Activated CD8-positive, alpha-beta T cell treated with anti-CD3 and anti-CD28 coated beads, Interleukin-2, amount 10 ng/mL, durations not matched to agents 7 days and 5 days (primary cell): ENCODE data around the gene MRPL11. TPM values are rescaled to one million over a fixed set of nuclear protein-coding genes. Genes with fewer than 3 reads are reported as not detected.
A peak's percentile ranks its signal among the peaks of the same experiment; 100 is the strongest.
"Not testable (repeated sequence)": the region's sequence is repeated elsewhere in the genome, so short reads cannot be mapped to it uniquely, and the experiment has no call there.

ENCODE experiments used
- ATAC-seq: fragments of 150-1000 bp; cut with Tn5 transposase; one replicate; pipeline ENCODE4 v1.10.0; 2021; ENCODE audit warnings: moderate library complexity
- CTCF ChIA-PET: fragments of 350-600 bp; sonication (Branson Sonifier 250); formaldehyde crosslinking; loops from one replicate; lab custom pipeline; 2021; ENCODE audit warnings: antibody characterized with exemption; lab: Charles Lee
- POLR2A ChIA-PET: fragments of 350-600 bp; sonication (Branson Sonifier 250); formaldehyde crosslinking; loops from one replicate; lab custom pipeline; 2021; ENCODE audit warnings: antibody characterized with exemption; lab: Charles Lee
- DNase-seq: peaks from one replicate; pipeline ENCODE4 v3.0.0-alpha.2; 2020
- H3K27ac Mint-ChIP-seq: one replicate; pipeline ENCODE4 v1.8.0; 2021; ENCODE audit warnings: mild to moderate bottlenecking, mixed read lengths
- H3K27me3 Mint-ChIP-seq: one replicate; pipeline ENCODE4 v1.8.0; 2021; ENCODE audit warnings: low read depth, mixed read lengths
- H3K36me3 Mint-ChIP-seq: one replicate; pipeline ENCODE4 v1.8.0; 2021; ENCODE audit warnings: low read depth, mixed read lengths
- H3K4me1 Mint-ChIP-seq: one replicate; pipeline ENCODE4 v1.8.0; 2021; ENCODE audit warnings: low read depth, mixed read lengths
- H3K4me3 Mint-ChIP-seq: one replicate; pipeline ENCODE4 v1.8.0; 2021; ENCODE audit warnings: mild to moderate bottlenecking, mixed read lengths
- H3K9me3 Mint-ChIP-seq: one replicate; pipeline ENCODE4 v1.8.0; 2022; ENCODE audit warnings: mixed read lengths; ENCODE audit not compliant: insufficient read depth
- total RNA-seq, 2 experiments: library from RNA; stranded (reverse); gene quantifications; one replicate each; pipeline ENCODE4 v1.2.3, GENCODE V29; 2021

Gene MRPL11
- total RNA-seq, 2 experiments from 2014 or later: 93.7 to 100 TPM

DNA sequence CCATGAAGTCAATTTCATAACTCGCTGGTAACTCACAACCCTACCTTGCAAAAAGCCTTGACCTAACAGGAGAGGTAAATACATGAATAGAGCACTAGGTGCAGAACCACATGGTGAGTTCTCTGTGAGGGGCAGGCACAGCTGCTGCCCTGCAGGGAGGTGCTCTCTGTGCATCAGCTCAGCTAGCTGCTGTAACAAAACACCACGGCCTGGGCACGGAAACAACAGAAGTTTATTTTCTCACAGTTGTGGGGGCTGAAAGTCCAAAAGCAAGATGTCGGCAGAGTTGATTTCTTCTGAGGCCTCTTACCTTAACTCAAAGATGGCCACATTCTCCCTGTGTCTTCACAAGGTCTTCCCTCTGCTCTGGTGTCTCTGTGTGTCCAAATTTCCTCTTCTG is 13.0 kb upstream of the MRPL11 start:
- peaks cover 3% of the 10 kb centered on the region for H3K27me3 Mint-ChIP-seq
- POLR2A ChIA-PET: no interaction called here
- H3K27ac Mint-ChIP-seq: no peak overlapping the region
- no peaks in the 10 kb centered on the region for H3K36me3 Mint-ChIP-seq
- no peaks in the 10 kb centered on the region for H3K9me3 Mint-ChIP-seq
- ATAC-seq (no peak), DNase-seq (no peak)
- H3K4me3 Mint-ChIP-seq: no peak overlapping the region
- peaks cover 16% of the 10 kb centered on the region for H3K4me1 Mint-ChIP-seq
- CTCF ChIA-PET: no interaction called here

DNA sequence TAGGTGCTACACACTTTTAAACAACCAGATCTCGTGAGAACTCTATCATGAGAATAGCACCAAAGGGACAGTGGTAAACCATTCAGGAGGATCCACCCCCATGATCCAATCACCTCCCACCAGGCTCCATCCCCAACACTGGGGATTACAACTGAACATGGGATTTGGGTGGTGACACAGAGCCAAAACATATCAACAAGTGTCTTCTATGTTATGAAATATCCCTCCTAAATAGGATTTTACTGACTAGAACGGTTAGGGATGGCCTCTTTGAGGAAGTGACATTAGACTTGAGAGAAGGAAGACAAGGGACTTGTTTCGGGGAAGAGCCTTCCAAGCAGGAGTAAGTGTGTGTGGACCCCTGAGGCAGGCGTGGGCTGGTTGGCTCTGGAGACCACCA is 11.9 kb upstream of the MRPL11 start:
- ATAC-seq (no peak), DNase-seq (no peak)
- no peak overlapping the region for H3K27ac Mint-ChIP-seq
- no peak overlapping the region for H3K4me3 Mint-ChIP-seq
- peaks cover 16% of the 10 kb centered on the region for H3K4me1 Mint-ChIP-seq
- no peaks in the 10 kb centered on the region for H3K36me3 Mint-ChIP-seq
- ChIA-PET CTCF (no interaction called here), POLR2A (no interaction called here)
- peaks cover 3% of the 10 kb centered on the region for H3K27me3 Mint-ChIP-seq
- H3K9me3 Mint-ChIP-seq: no peaks in the 10 kb centered on the region

DNA sequence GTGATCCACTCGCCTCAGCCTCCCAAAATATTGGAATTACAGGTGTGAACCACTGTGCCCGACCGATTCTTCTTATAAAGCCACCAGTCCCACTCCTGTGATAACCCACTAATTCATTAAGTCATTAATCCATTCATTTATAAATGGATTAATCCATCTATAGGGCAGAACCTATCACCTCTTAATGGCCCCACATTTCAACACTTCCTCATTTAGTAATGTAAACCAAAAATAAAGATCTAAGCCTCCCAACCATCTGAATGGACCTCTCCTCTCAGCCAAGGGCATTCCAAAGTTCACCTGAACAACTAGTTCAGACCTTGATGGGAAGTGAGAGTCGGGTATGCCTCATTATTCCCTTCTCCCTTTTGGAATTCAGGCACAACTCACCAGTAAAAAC is 9.9 kb upstream of the MRPL11 start:
- ATAC-seq (no peak), DNase-seq (no peak)
- Mint-ChIP-seq H3K36me3 (no peaks in the 10 kb centered on the region), H3K4me1 (no peaks in the 10 kb centered on the region), H3K9me3 (peaks cover 5% of the 10 kb centered on the region), H3K4me3 (no peak overlapping the region), H3K27me3 (peaks cover 3% of the 10 kb centered on the region), H3K27ac (no peak overlapping the region)
- POLR2A ChIA-PET: no interaction called here
- CTCF ChIA-PET: interaction anchor here (2.1 kb wide), 1 partner anchor 10 kb away, joined by 7 read pairs; the partner anchor contains the start of gene MRPL11

DNA sequence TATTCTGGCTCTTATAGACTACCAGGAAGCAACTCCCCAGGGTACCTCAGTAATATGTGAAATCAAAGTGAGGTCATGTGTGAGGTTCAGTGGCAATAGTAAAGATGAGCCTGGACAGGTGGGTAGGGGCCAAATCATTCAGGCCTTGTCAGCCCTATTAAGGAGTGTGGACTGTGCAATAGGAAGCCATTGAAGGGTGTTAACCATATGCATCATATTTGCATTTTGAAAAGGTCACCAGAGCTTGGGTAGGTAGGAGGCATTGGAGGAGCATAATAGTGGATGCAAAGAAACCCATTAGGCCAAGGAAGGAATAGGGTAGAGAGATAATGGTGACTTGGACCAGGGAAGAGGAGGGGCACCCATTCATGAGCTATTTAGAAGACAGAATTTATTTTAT is 8.4 kb upstream of the MRPL11 start:
- ATAC-seq (no peak), DNase-seq (no peak)
- Mint-ChIP-seq H3K4me1 (no peaks in the 10 kb centered on the region), H3K36me3 (no peaks in the 10 kb centered on the region), H3K9me3 (peaks cover 12% of the 10 kb centered on the region), H3K27me3 (peaks cover 3% of the 10 kb centered on the region), H3K27ac (no peak overlapping the region), H3K4me3 (no peak overlapping the region)
- POLR2A ChIA-PET: no interaction called here
- CTCF ChIA-PET: interaction anchor here (0.8 kb wide), 1 partner anchor 38 kb away, joined by 4 read pairs; no protein-coding TSS in a partner anchor

DNA sequence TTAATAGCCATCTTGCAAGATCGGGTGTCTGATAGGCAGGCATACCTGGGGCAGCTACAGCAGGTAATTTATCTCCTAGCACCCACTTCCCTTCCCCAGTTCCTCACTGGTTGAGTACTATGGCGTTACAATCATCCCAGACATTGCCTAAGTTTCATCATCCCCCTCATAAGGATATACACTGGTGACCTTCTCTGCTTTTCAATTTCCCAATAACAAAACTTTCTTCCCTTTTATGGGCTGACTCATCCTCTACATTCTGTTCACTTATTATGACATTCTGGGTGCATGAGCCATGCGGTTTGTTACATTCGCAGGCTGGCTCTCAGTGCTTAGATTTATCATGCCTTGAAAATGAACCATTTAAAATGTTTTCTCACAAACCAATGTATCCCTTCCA is 5.0 kb upstream of the MRPL11 start:
- Mint-ChIP-seq H3K27me3 (peaks cover 3% of the 10 kb centered on the region), H3K4me3 (no peak overlapping the region), H3K4me1 (peaks cover 4% of the 10 kb centered on the region), H3K36me3 (no peaks in the 10 kb centered on the region), H3K27ac (no peak overlapping the region), H3K9me3 (peaks cover 12% of the 10 kb centered on the region)
- ATAC-seq (no peak), DNase-seq (no peak)
- POLR2A ChIA-PET: no interaction called here
- CTCF ChIA-PET: interaction anchor here (1.8 kb wide), 1 partner anchor 234 kb away, joined by 3 read pairs; the partner anchor contains the start of gene RBM4B

DNA sequence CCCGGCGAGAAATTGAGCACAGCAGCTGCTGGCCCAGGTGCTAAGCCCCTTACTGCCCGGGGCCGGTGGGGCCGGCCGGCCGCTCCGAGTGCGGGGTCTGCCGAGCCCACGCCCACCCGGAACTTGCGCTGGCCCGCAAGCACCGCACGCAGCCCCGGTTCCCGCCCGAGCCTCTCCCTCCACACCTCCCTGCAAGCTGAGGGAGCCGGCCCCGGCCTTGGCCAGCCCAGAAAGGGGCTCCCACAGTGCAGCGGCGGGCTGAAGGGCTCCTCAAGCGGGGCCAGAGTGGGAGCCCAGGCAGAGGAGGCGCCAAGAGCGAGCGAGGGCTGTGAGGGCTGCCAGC is 2.3 kb upstream of the MRPL11 start:
- H3K27ac Mint-ChIP-seq, DNase-seq, ATAC-seq, POLR2A ChIA-PET, H3K27me3 Mint-ChIP-seq, H3K36me3 Mint-ChIP-seq, H3K4me3 Mint-ChIP-seq: not testable (repeated sequence)
- Mint-ChIP-seq H3K4me1 (peaks cover 19% of the 10 kb centered on the region), H3K9me3 (peaks cover 12% of the 10 kb centered on the region)
- CTCF ChIA-PET: interaction anchor here (3.3 kb wide), 1 partner anchor 32 kb away, joined by 20 read pairs; no protein-coding TSS in a partner anchor

DNA sequence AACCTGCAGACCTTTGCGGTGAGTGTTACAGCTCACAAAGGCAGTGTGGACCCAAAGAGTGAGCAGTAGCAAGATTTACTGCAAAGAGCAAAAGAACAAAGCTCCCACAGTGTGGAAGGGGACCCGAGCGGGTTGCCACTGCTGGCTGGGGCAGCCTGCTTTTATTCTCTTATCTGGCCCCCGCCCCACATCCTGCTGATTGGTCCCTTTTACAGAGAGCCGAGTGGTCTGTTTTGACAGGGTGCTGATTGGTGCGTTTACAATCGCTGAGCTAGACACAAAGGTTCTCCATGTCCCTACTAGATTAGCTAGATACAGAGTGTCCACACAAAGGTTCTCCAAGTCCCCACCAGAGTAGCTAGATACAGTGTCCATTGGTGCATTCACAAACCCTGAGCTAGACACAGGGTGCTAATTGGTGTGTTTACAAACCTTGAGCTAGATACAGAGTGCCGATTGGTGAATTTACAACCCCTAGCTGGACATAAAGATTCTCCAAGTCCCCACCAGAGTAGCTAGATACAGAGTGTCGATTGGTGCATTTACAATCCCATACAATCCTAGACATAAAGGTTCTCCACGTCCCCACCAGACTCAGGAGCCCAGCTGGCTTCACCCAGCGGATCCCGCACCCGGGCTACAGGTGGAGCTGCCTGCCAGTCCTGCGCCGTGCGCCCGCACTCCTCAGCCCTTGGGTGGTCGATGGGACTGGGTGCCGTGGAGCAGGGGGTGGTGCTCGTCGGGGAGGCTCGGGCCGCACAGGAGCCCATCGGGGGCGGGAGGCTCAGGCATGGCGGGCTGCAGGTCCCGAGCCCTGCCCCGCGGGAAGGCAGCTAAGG is 1.7 kb upstream of the MRPL11 start:
- H3K36me3 Mint-ChIP-seq, H3K27me3 Mint-ChIP-seq, DNase-seq, POLR2A ChIA-PET, H3K4me3 Mint-ChIP-seq, H3K27ac Mint-ChIP-seq, ATAC-seq: not testable (repeated sequence)
- H3K4me1 Mint-ChIP-seq: peaks cover 19% of the 10 kb centered on the region
- CTCF ChIA-PET: interaction anchor here (1.0 to 3.3 kb wide), 2 partner anchors 32 to 402 kb away, joined by 3 to 20 read pairs; no protein-coding TSS in a partner anchor
- peaks cover 12% of the 10 kb centered on the region for H3K9me3 Mint-ChIP-seq

DNA sequence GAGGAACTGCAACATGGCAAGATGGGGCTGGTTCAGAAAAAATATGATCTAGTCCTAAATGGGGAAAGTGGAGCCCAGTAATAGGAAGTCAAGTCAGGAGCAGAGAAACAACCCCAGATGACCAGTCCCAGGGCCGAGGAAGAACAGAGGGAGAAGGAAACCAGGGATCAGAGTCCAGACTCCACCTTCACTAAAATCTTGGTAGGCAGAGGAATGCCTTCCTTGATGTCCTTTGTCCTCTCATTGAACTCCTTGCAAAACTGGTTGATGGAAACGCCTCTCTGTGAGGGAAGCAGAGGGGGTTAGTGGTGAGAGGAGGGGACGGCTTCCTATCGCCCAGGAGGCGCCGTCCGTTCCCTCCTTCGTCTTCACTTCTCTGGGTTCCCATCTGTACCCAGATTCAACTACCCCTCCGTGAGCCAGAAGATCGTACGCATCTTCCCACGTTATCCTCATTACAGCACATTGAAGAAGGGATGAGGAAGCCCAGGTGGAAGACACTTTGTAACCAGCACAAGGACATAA is 607 bp downstream of the MRPL11 start:
- Mint-ChIP-seq H3K9me3 (peaks cover 2% of the 10 kb centered on the region), H3K27ac (peak overlapping the region; percentile 98), H3K4me3 (peak overlapping the region; percentile 91), H3K4me1 (peaks cover 19% of the 10 kb centered on the region), H3K36me3 (peaks cover 17% of the 10 kb centered on the region), H3K27me3 (no peaks in the 10 kb centered on the region)
- ChIA-PET POLR2A (interaction anchor here (1.0 to 1.7 kb wide), 7 partner anchors 16 to 241 kb away, joined by 3 to 10 read pairs (median 4); no protein-coding TSS in a partner anchor), CTCF (interaction anchor here (0.9 to 3.3 kb wide), 17 partner anchors 8 to 396 kb away, joined by 3 to 33 read pairs (median 7); partner anchors contain the start of genes DPP3, PELI3 and RBM4B)
- no peak for ATAC-seq
- DNase-seq: no peak

DNA sequence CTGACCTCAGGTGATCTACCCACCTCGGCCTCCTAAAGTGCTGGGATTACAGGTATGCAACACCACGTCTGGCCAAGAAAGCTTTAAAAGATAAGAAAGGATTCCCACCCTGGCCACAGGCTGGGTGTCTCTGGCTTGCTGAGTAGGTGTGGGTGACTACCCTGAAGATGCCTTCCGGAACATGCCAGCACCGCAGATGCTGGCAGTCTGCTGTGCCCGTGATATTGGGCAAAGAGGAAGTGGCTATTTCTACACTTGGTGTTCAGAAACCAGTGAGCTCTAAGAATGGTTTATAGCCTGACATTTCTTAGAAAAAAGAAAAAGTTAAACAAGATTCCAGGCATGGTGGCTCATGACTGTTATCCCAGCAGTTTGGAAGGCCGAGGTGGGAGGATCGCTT is 6.1 kb downstream of the MRPL11 start:
- peaks cover 24% of the 10 kb centered on the region for H3K36me3 Mint-ChIP-seq
- H3K9me3 Mint-ChIP-seq: no peaks in the 10 kb centered on the region
- no peak overlapping the region for H3K27ac Mint-ChIP-seq
- H3K4me3 Mint-ChIP-seq: no peak overlapping the region
- no peak for ATAC-seq
- H3K4me1 Mint-ChIP-seq: peaks cover 9% of the 10 kb centered on the region
- ChIA-PET POLR2A (no interaction called here), CTCF (interaction anchor here (0.7 to 1.6 kb wide), 7 partner anchors 22 to 51 kb away, joined by 3 to 4 read pairs (median 3); no protein-coding TSS in a partner anchor)
- H3K27me3 Mint-ChIP-seq: no peaks in the 10 kb centered on the region
- DNase-seq: no peak

DNA sequence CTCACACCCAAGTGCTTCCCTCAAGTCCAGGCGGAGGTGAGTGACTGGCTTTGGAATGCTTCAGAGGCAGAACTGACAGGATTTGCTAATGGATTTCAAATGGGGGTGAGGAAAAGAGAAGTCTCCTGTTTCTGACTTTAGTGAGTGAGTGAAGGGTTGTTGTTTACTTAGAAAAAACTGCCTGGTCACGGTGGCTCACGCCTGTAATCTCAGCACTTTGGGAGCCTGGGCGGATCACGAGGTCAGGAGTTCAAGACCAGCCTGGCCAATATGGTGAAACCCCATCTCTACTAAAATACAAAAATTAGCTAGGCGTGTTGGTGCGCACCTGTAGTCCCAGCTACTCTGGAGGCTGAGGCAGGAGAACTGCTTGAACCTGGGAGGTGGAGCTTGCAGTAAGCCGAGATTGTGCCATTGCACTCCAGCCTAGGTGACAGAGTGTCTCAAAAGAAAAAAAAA is 6.7 kb downstream of the MRPL11 start:
- H3K4me3 Mint-ChIP-seq, POLR2A ChIA-PET, DNase-seq, H3K27ac Mint-ChIP-seq, H3K27me3 Mint-ChIP-seq, ATAC-seq, H3K4me1 Mint-ChIP-seq, H3K9me3 Mint-ChIP-seq: not testable (repeated sequence)
- CTCF ChIA-PET: interaction anchor here (0.8 to 1.6 kb wide), 2 partner anchors 23 to 25 kb away, joined by 3 to 4 read pairs; no protein-coding TSS in a partner anchor
- peaks cover 23% of the 10 kb centered on the region for H3K36me3 Mint-ChIP-seq

DNA sequence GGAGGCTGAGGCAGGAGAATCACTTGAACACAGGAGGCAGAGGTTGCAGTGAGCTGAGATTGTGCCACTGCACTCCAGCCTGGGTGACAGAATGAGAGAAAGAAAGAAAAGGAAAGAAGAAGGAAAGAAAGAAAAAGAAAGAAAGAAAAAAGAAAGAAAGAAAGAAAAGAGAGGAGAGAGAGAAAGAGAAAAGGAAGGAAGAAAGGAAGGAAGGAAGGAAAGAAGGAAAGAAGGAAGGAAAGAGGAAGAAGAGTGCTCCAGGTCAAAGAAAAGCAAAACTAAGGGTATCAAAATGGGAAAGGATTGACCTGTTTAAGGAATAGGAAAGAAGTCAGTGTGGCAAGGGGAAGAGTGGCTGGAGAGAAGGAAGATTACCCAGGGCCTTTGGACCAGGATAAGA is 7.4 kb downstream of the MRPL11 start:
- ATAC-seq, H3K27me3 Mint-ChIP-seq, POLR2A ChIA-PET, H3K27ac Mint-ChIP-seq, H3K4me3 Mint-ChIP-seq, H3K4me1 Mint-ChIP-seq, H3K9me3 Mint-ChIP-seq, DNase-seq: not testable (repeated sequence)
- CTCF ChIA-PET: interaction anchor here (0.7 to 2.9 kb wide), 8 partner anchors 7 to 1778 kb away, joined by 3 to 19 read pairs (median 4); partner anchors contain the start of genes MRPL11 and PELI3
- peaks cover 17% of the 10 kb centered on the region for H3K36me3 Mint-ChIP-seq
